Neuronal stem cell (in vitro differentiated cells): Measurements from ENCODE around the gene MYB.

ENCODE experiments used
- DNase-seq: peaks from one replicate; pipeline ENCODE4 v3.0.0-alpha.2; 2013; ENCODE audit warnings: low spot score
- H2AFZ ChIP-seq: one replicate; pipeline ENCODE4 v1.6.1; 2013; ENCODE audit warnings: mild to moderate bottlenecking, low read length, inconsistent platforms
- H2AK5ac ChIP-seq: 2 replicates; pipeline ENCODE4 v1.6.1; 2013; ENCODE audit warnings: low read depth, mild to moderate bottlenecking, inconsistent platforms, low read length, moderate library complexity, mixed read lengths
- H2BK120ac ChIP-seq: 2 replicates; pipeline ENCODE4 v1.6.1; 2013; ENCODE audit warnings: low read depth, mild to moderate bottlenecking, inconsistent platforms, low read length, moderate library complexity, mixed read lengths
- H2BK12ac ChIP-seq: one replicate; pipeline ENCODE4 v1.6.1; 2013; ENCODE audit warnings: low read length, inconsistent platforms
- H2BK15ac ChIP-seq: 2 replicates; pipeline ENCODE4 v1.6.1; 2013; ENCODE audit warnings: mild to moderate bottlenecking, low read length, inconsistent platforms, mixed read lengths
- H2BK5ac ChIP-seq: one replicate; pipeline ENCODE4 v1.6.1; 2013; ENCODE audit warnings: inconsistent platforms, mild to moderate bottlenecking, low read length, moderate library complexity
- H3K14ac ChIP-seq: one replicate; pipeline ENCODE4 v1.6.1; 2013; ENCODE audit warnings: low read length, inconsistent platforms
- H3K18ac ChIP-seq: 2 replicates; pipeline ENCODE4 v1.6.1; 2013; ENCODE audit warnings: low read length, inconsistent platforms
- H3K23ac ChIP-seq: 2 replicates; pipeline ENCODE4 v1.6.1; 2013; ENCODE audit warnings: low read depth, mild to moderate bottlenecking, mixed read lengths, low read length, inconsistent platforms; ENCODE audit not compliant: poor library complexity
- H3K27ac ChIP-seq: replicated peaks from 3 replicates; pipeline ENCODE4 v1.5.1; 2013; ENCODE audit warnings: low read length, inconsistent platforms
- H3K27me3 ChIP-seq, 3 experiments: 2 replicates each; pipeline ENCODE4 v1.6.1; 2013; ENCODE audit warnings: low read length in 3 of 3, mild to moderate bottlenecking in 2 of 3, inconsistent platforms in 1 of 3, low read depth in 1 of 3, mixed read lengths in 1 of 3, moderate library complexity in 1 of 3; ENCODE audit not compliant: control insufficient read depth in 3 of 3, insufficient read depth in 3 of 3
- H3K36me3 ChIP-seq, 2 donors: replicated peaks in 1 of 2; 2 replicates each; pipeline ENCODE4 v1.6.1; 2013; ENCODE audit warnings: low read length in 2 of 2; ENCODE audit not compliant: control insufficient read depth in 2 of 2, insufficient read depth in 2 of 2
- H3K4ac ChIP-seq: 2 replicates; pipeline ENCODE4 v1.6.1; 2013; ENCODE audit warnings: inconsistent platforms, mild to moderate bottlenecking, low read length, moderate library complexity
- H3K4me1 ChIP-seq, 2 donors: 1 replicate in 1 of 2; 2 replicates in 1 of 2; pipeline ENCODE4 v1.6.1; 2013; ENCODE audit warnings: low read length in 2 of 2, low read depth in 1 of 2; ENCODE audit not compliant: control insufficient read depth in 2 of 2, insufficient read depth in 1 of 2
- H3K4me2 ChIP-seq: one replicate; pipeline ENCODE4 v1.6.1; 2013; ENCODE audit warnings: mild to moderate bottlenecking, low read length, inconsistent platforms; ENCODE audit not compliant: insufficient read depth, poor library complexity, severe bottlenecking
- H3K4me3 ChIP-seq, 2 donors: 2 replicates each; pipeline ENCODE4 v1.5.1; 2013; ENCODE audit warnings: low read length in 2 of 2, mild to moderate bottlenecking in 2 of 2, inconsistent platforms in 1 of 2, moderate library complexity in 1 of 2
- H3K79me1 ChIP-seq: one replicate; pipeline ENCODE4 v1.6.1; 2013; ENCODE audit warnings: low read depth, mild to moderate bottlenecking, inconsistent platforms, low read length, moderate library complexity
- H3K9ac ChIP-seq: one replicate; pipeline ENCODE4 v1.6.1; 2013; ENCODE audit warnings: mild to moderate bottlenecking, low read depth, low read length, inconsistent platforms; ENCODE audit not compliant: poor library complexity
- H3K9me3 ChIP-seq, 2 donors: replicated peaks in 1 of 2; 2 replicates each; pipeline versions ENCODE3 to v1.6.1; 2013; ENCODE audit warnings: low read length in 2 of 2, mild to moderate bottlenecking in 2 of 2, inconsistent platforms in 1 of 2, low read depth in 1 of 2, mixed read lengths in 1 of 2, moderate library complexity in 1 of 2; ENCODE audit not compliant: control insufficient read depth in 2 of 2, insufficient read depth in 1 of 2
- H4K8ac ChIP-seq: one replicate; pipeline ENCODE4 v1.6.1; 2013; ENCODE audit warnings: low read depth, mild to moderate bottlenecking, inconsistent platforms, low read length, moderate library complexity
- H4K91ac ChIP-seq: one replicate; pipeline ENCODE4 v1.6.1; 2013; ENCODE audit warnings: low read length, low read depth, mild to moderate bottlenecking, inconsistent platforms; ENCODE audit not compliant: poor library complexity
- WGBS, 2 donors: extraction: QIAGEN DNeasy Blood & Tissue Kit; methylation state at CpG; one replicate each; pipeline ENCODE4 v1.1.7; 2013; ENCODE audit warnings: missing lambda C conversion rate in 2 of 2, mixed read lengths in 1 of 2; ENCODE audit not compliant: insufficient read length in 2 of 2, insufficient replicate concordance in 1 of 2; ENCODE audit errors: extremely low coverage in 2 of 2; 5-methylcytosine and 5-hydroxymethylcytosine counted together

MYB gene

DNA sequence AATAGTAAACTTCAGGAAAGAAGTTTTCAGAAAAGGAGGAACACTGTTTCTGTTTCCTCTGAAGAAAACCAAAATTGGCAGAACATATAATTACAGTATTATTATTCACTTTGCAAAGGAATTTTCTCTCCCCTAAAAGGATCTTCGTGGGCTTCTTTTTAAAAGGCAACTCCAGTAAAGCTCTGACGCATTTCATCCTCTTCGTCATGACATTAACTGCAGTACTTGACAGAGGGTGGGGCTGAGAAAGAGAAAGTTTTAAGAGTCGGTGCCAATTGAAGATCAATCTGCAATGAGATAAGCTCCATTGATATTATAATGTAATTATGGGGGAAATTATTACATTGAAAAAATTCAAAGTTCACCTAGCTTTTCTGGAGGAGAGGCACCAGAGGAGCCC, 75.8 kb downstream of the MYB start:
- Histone ChIP-seq H2BK120ac (no peak overlapping the region), H3K4me2 (no peak overlapping the region), H2BK5ac (no peak overlapping the region), H4K91ac (no peak overlapping the region), H4K8ac (no peak overlapping the region), H3K18ac (no peak overlapping the region), H2BK15ac (no peak overlapping the region), H3K36me3 (no peaks in the 10 kb centered on the region), H2AK5ac (no peak overlapping the region), H3K79me1 (no peaks in the 10 kb centered on the region), H3K27me3 (no peaks in the 10 kb centered on the region), H3K27ac (no peak overlapping the region), H3K14ac (no peak overlapping the region), H3K4me3 (no peak overlapping the region), H3K9me3 (no peaks in the 10 kb centered on the region), H2AFZ (no peak overlapping the region), H3K23ac (no peak overlapping the region), H2BK12ac (no peak overlapping the region), H3K4me1 (peaks cover 0 to 2% of the 10 kb centered on the region in 2 donors), H3K9ac (no peak overlapping the region), H3K4ac (no peak overlapping the region)
- no peak for DNase-seq
- WGBS, 2 donors: no CpG with 5 or more reads among the region's 4 CpGs

GRCh38 chr6:135257631-135258405, 76.7 kb downstream of the MYB start:
- Histone ChIP-seq H3K14ac (no peak overlapping the region), H2BK15ac (no peak overlapping the region), H3K9ac (no peak overlapping the region), H3K4me3 (no peak overlapping the region), H3K79me1 (no peaks in the 10 kb centered on the region), H3K23ac (no peak overlapping the region), H3K36me3 (no peaks in the 10 kb centered on the region), H2BK12ac (no peak overlapping the region), H2AK5ac (no peak overlapping the region), H3K18ac (no peak overlapping the region), H2AFZ (no peak overlapping the region), H4K8ac (no peak overlapping the region), H4K91ac (no peak overlapping the region), H3K4ac (no peak overlapping the region), H3K27ac (no peak overlapping the region), H2BK120ac (no peak overlapping the region), H3K4me2 (no peak overlapping the region), H3K4me1 (no peaks in the 10 kb centered on the region), H2BK5ac (no peak overlapping the region), H3K27me3 (no peaks in the 10 kb centered on the region), H3K9me3 (no peaks in the 10 kb centered on the region)
- no CpG with 5 or more reads among the region's 2 CpGs for WGBS, 2 donors
- no peak for DNase-seq

DNA sequence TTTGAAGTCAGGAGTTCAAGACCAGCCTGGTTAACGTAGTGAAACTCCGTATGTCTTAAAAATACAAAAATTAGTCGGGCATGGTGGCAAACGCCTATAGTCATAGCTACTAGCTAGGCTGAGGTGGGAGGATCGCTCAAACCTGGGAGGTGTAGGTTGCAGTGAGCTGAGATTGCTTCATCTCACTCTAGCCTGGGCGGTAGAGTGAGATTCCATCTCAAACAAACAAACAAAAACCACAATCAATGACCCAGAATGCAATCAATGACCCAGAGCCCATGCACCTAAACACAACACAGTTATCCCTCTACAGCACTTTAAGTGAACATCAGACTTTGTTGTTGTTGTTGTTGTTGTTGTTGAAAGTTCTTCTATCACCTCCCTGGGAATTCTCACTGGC, 77.9 kb downstream of the MYB start:
- no peak overlapping the region for H4K8ac ChIP-seq
- no peak overlapping the region for H3K4me2 ChIP-seq
- WGBS, 2 donors: no CpG with 5 or more reads among the region's 6 CpGs
- H3K36me3 ChIP-seq: no peaks in the 10 kb centered on the region
- H3K79me1 ChIP-seq: no peaks in the 10 kb centered on the region
- no peak overlapping the region for H3K4me3 ChIP-seq
- no peaks in the 10 kb centered on the region for H3K4me1 ChIP-seq
- H3K9ac ChIP-seq: no peak overlapping the region
- no peak overlapping the region for H3K27ac ChIP-seq
- H2AFZ ChIP-seq: no peak overlapping the region
- no peak overlapping the region for H2BK15ac ChIP-seq
- no peak overlapping the region for H3K4ac ChIP-seq
- no peak overlapping the region for H3K23ac ChIP-seq
- H3K9me3 ChIP-seq: no peaks in the 10 kb centered on the region
- H3K14ac ChIP-seq: no peak overlapping the region
- no peaks in the 10 kb centered on the region for H3K27me3 ChIP-seq
- no peak overlapping the region for H2BK12ac ChIP-seq
- H2BK120ac ChIP-seq: no peak overlapping the region
- H2BK5ac ChIP-seq: no peak overlapping the region
- no peak overlapping the region for H2AK5ac ChIP-seq
- no peak overlapping the region for H4K91ac ChIP-seq
- no peak overlapping the region for H3K18ac ChIP-seq
- no peak for DNase-seq

GRCh38 chr6:135260612-135261011, 79.5 kb downstream of the MYB start:
- Histone ChIP-seq H3K27me3 (no peaks in the 10 kb centered on the region), H3K14ac (no peak overlapping the region), H3K23ac (no peak overlapping the region), H3K9me3 (no peaks in the 10 kb centered on the region), H2AFZ (no peak overlapping the region), H2BK15ac (no peak overlapping the region), H3K27ac (no peak overlapping the region), H3K36me3 (no peaks in the 10 kb centered on the region), H3K4me3 (no peak overlapping the region), H3K9ac (no peak overlapping the region), H2BK120ac (no peak overlapping the region), H4K91ac (no peak overlapping the region), H3K18ac (no peak overlapping the region), H2BK12ac (no peak overlapping the region), H2BK5ac (no peak overlapping the region), H4K8ac (no peak overlapping the region), H3K79me1 (no peaks in the 10 kb centered on the region), H2AK5ac (no peak overlapping the region), H3K4ac (no peak overlapping the region), H3K4me2 (no peak overlapping the region), H3K4me1 (no peaks in the 10 kb centered on the region)
- no peak for DNase-seq
- no CpG with 5 or more reads among the region's 4 CpGs for WGBS, 2 donors
